ENCODE results near the gene FBLN5. TPM values are rescaled to one million over a fixed set of nuclear protein-coding genes. Genes with fewer than 3 reads are reported as not detected.

FBLN5 gene
- total and polyA plus RNA-seq, 2 donors (not counting 3 experiments of a cell fraction or from before 2014, with no cell fraction given) = 27.6 to 33.1 TPM

DNA sequence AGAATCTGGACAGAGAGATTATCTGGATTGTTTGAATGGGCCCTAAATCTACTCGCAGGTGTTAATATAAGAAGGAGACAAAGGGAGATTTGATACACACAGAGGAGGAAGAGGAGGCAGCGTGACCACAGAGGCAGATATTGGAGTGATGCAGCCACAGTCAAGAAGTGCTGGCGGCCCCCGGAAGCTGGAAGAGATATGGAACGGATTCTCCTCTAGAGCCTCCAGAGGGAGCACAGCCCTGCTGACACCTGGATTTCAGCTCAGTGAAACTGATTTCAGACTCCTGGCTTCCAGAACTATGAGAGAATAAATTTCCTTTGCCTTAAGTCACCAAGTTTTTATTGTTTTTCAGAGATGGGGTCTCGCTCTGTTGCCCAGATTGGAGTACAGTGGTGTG is 71.0 kb downstream of the FBLN5 start:
- CTCF ChIA-PET = no interaction called here
- Histone ChIP-seq H3K4me2 (ENCODE audit: insufficient read depth, low read length) (no peak overlapping the region), H3K27ac (ENCODE audit: insufficient read depth, low read depth, low read length) (no peak overlapping the region), H3K9me3 (replicated peaks; ENCODE audit: control insufficient read depth, insufficient read depth, low read length) (no peaks in the 10 kb centered on the region), H3K9me1 (replicated peaks; ENCODE audit: control insufficient read depth, extremely low read depth, insufficient read depth, low read length) (no peaks in the 10 kb centered on the region), H3K79me2 (ENCODE audit: control insufficient read depth, insufficient read depth, low read length) (no peaks in the 10 kb centered on the region), H3K9ac (replicated peaks; ENCODE audit: extremely low read depth, insufficient read depth, low read length) (no peak overlapping the region), H3K36me3 (ENCODE audit: control insufficient read depth in 2 of 2, extremely low read depth in 1 of 2, insufficient read depth in 2 of 2, low read length in 2 of 2) (no peaks in the 10 kb centered on the region), H2AFZ (ENCODE audit: low read depth, low read length) (no peak overlapping the region), H3K4me1 (ENCODE audit: control insufficient read depth, extremely low read depth, insufficient read depth, low read length) (no peaks in the 10 kb centered on the region), H3K4me3 (replicated peaks in 1 of 3; ENCODE audit: insufficient read depth in 1 of 3, low read depth in 1 of 3, low read length in 3 of 3) (no peak overlapping the region), H3K27me3 (ENCODE audit: control insufficient read depth in 2 of 2, insufficient read depth in 2 of 2, low read length in 2 of 2) (no peaks in the 10 kb centered on the region), H4K20me1 (replicated peaks; ENCODE audit: control insufficient read depth, extremely low read depth, insufficient read depth, low read length) (no peaks in the 10 kb centered on the region)
- dilution Hi-C loops (cut with MboI; ENCODE audit: extremely low pct_ligation_motif_present, low sequenced_read_pairs) (no loop called here), intact Hi-C loops (cut with micrococcal nuclease) (no loop called here)
- FAIRE-seq (no peak), DNase-seq (ENCODE audit: low read depth, low spot score) (no peak)
- POLR2A ChIA-PET = no interaction called here
- BruUV-seq (replicated peaks) = no TSS peak
- TF ChIP-seq POLR2A (IDR thresholded peaks at IDR 0.05; ENCODE audit: low read depth, low read length) = no peak
- no peak for TF ChIP-seq MYC (IDR thresholded peaks at IDR 0.05; ENCODE audit: low read depth, low read length)
- TF ChIP-seq, protein P1, sequence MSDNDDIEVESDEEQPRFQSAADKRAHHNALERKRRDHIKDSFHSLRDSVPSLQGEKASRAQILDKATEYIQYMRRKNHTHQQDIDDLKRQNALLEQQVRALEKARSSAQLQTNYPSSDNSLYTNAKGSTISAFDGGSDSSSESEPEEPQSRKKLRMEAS (IDR thresholded peaks at IDR 0.05; ENCODE audit: insufficient read depth, insufficient read length) = no peak
- TF ChIP-seq GATA2 (IDR thresholded peaks at IDR 0.05; ENCODE audit: insufficient read depth, insufficient read length, low read depth, low read length) = no peak
- TF ChIP-seq, protein P2, sequence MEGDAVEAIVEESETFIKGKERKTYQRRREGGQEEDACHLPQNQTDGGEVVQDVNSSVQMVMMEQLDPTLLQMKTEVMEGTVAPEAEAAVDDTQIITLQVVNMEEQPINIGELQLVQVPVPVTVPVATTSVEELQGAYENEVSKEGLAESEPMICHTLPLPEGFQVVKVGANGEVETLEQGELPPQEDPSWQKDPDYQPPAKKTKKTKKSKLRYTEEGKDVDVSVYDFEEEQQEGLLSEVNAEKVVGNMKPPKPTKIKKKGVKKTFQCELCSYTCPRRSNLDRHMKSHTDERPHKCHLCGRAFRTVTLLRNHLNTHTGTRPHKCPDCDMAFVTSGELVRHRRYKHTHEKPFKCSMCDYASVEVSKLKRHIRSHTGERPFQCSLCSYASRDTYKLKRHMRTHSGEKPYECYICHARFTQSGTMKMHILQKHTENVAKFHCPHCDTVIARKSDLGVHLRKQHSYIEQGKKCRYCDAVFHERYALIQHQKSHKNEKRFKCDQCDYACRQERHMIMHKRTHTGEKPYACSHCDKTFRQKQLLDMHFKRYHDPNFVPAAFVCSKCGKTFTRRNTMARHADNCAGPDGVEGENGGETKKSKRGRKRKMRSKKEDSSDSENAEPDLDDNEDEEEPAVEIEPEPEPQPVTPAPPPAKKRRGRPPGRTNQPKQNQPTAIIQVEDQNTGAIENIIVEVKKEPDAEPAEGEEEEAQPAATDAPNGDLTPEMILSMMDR (IDR thresholded peaks at IDR 0.05; ENCODE audit: extremely low read depth in 1 of 2, insufficient read depth in 1 of 2, low read depth in 1 of 2, low read length in 2 of 2) = no peak
- no peak for TF ChIP-seq JUN (IDR thresholded peaks at IDR 0.05; ENCODE audit: borderline replicate concordance, insufficient read depth, insufficient read length, low read depth)
- TF ChIP-seq POLR2AphosphoS5 (IDR thresholded peaks at IDR 0.05; ENCODE audit: insufficient read depth, low read depth, low read length) = no peak
- no peak for TF ChIP-seq FOS (IDR thresholded peaks at IDR 0.05; ENCODE audit: borderline replicate concordance, insufficient read depth, low read length)
- no peak for TF ChIP-seq EZH2 (IDR thresholded peaks at IDR 0.05; ENCODE audit: borderline replicate concordance, low read depth, low read length, severe bottlenecking)

All from endothelial cell of umbilical vein (primary cell).